Measurements from ENCODE around the gene CTRL. TPM values are rescaled to one million over a fixed set of nuclear protein-coding genes. Genes with fewer than 3 reads are reported as not detected.
"Not testable (repeated sequence)": the region's sequence is repeated elsewhere in the genome, so short reads cannot be mapped to it uniquely, and the experiment has no call there.

CTRL gene
- total RNA-seq, 1 donor from 2014 or later: 2.8 TPM

- no peak for DNase-seq
- peaks cover 5% of the 10 kb centered on the region for H3K9me3 Mint-ChIP-seq (ENCODE audit: unreplicated experiment)
- peaks cover 2% of the 10 kb centered on the region for H3K4me1 Mint-ChIP-seq (ENCODE audit: low read depth, unreplicated experiment)
- H3K4me3 Mint-ChIP-seq (ENCODE audit: unreplicated experiment): no peak overlapping the region
- no peak overlapping the region for H3K27ac Mint-ChIP-seq (ENCODE audit: unreplicated experiment)
- TF ChIP-seq CTCF (IDR thresholded peaks at IDR 0.05; ENCODE audit: partially characterized antibody, unreplicated experiment): no peak
- H3K27me3 Mint-ChIP-seq (ENCODE audit: unreplicated experiment): no peaks in the 10 kb centered on the region
- no peaks in the 10 kb centered on the region for H3K36me3 Mint-ChIP-seq (ENCODE audit: unreplicated experiment)
Observed at GRCh38 chr16:67976205-67976604, 44.5 kb upstream of the CTRL start.

GRCh38 chr16:67975321-67976105, 43.9 kb upstream of the CTRL start:
- Mint-ChIP-seq H3K36me3 (ENCODE audit: unreplicated experiment) (no peaks in the 10 kb centered on the region), H3K4me3 (ENCODE audit: unreplicated experiment) (no peak overlapping the region)

GRCh38 chr16:67972285-67972684, 40.6 kb upstream of the CTRL start:
- H3K27me3 Mint-ChIP-seq (ENCODE audit: unreplicated experiment); H3K4me1 Mint-ChIP-seq (ENCODE audit: low read depth, unreplicated experiment); H3K4me3 Mint-ChIP-seq (ENCODE audit: unreplicated experiment); H3K36me3 Mint-ChIP-seq (ENCODE audit: unreplicated experiment); H3K27ac Mint-ChIP-seq (ENCODE audit: unreplicated experiment); H3K9me3 Mint-ChIP-seq (ENCODE audit: unreplicated experiment); DNase-seq: not testable (repeated sequence)

More at GRCh38 chr16:67975321-67976105, 43.9 kb upstream of the CTRL start:
- no peak for TF ChIP-seq CTCF (IDR thresholded peaks at IDR 0.05; ENCODE audit: partially characterized antibody, unreplicated experiment)
- H3K27ac Mint-ChIP-seq (ENCODE audit: unreplicated experiment): no peak overlapping the region
- H3K27me3 Mint-ChIP-seq (ENCODE audit: unreplicated experiment): peaks cover 4% of the 10 kb centered on the region
- peaks cover 2% of the 10 kb centered on the region for H3K4me1 Mint-ChIP-seq (ENCODE audit: low read depth, unreplicated experiment)
- DNase-seq: no peak
- H3K9me3 Mint-ChIP-seq (ENCODE audit: unreplicated experiment): peaks cover 3% of the 10 kb centered on the region

GRCh38 chr16:67971111-67971510, 39.4 kb upstream of the CTRL start:
- Mint-ChIP-seq H3K27me3 (ENCODE audit: unreplicated experiment) (peaks cover 12% of the 10 kb centered on the region), H3K9me3 (ENCODE audit: unreplicated experiment) (peaks cover 3% of the 10 kb centered on the region), H3K4me1 (ENCODE audit: low read depth, unreplicated experiment) (peaks cover 4% of the 10 kb centered on the region), H3K36me3 (ENCODE audit: unreplicated experiment) (no peaks in the 10 kb centered on the region), H3K27ac (ENCODE audit: unreplicated experiment) (no peak overlapping the region), H3K4me3 (ENCODE audit: unreplicated experiment) (no peak overlapping the region)
- no peak for TF ChIP-seq CTCF (IDR thresholded peaks at IDR 0.05; ENCODE audit: partially characterized antibody, unreplicated experiment)
- no peak for DNase-seq

- no peaks in the 10 kb centered on the region for H3K36me3 Mint-ChIP-seq (ENCODE audit: unreplicated experiment)
- H3K4me3 Mint-ChIP-seq (ENCODE audit: unreplicated experiment): peak overlapping the region; percentile 85
- peaks cover 3% of the 10 kb centered on the region for H3K9me3 Mint-ChIP-seq (ENCODE audit: unreplicated experiment)
- H3K27me3 Mint-ChIP-seq (ENCODE audit: unreplicated experiment): peaks cover 14% of the 10 kb centered on the region
- H3K27ac Mint-ChIP-seq (ENCODE audit: unreplicated experiment): no peak overlapping the region
- peaks cover 4% of the 10 kb centered on the region for H3K4me1 Mint-ChIP-seq (ENCODE audit: low read depth, unreplicated experiment)
- no peak for DNase-seq
- no peak for TF ChIP-seq CTCF (IDR thresholded peaks at IDR 0.05; ENCODE audit: partially characterized antibody, unreplicated experiment)
Observed at GRCh38 chr16:67969254-67970039, 37.8 kb upstream of the CTRL start.
